GM12864 (cell line): ENCODE data around the gene KMT5B.

Source experiments
- DNase-seq: peaks from one replicate; pipeline ENCODE4 v3.0.0-alpha.2; 2011; ENCODE audit warnings: low read depth
- H3K4me3 ChIP-seq: 2 replicates; pipeline ENCODE4 v1.5.1; 2011; ENCODE audit warnings: mild to moderate bottlenecking, low read depth, low read length, control low read depth
- CTCF ChIP-seq: IDR thresholded peaks from 2 replicates; pipeline ENCODE4 v1.5.1; 2011; ENCODE audit warnings: low read depth, mild to moderate bottlenecking, moderate library complexity, low read length, control low read depth, inconsistent platforms; ENCODE audit errors: missing control alignments

KMT5B gene

GRCh38 chr11:68242616-68243015 is 29.5 kb upstream of the KMT5B start:
- TF ChIP-seq CTCF: no peak
- no peak for DNase-seq
- no peak overlapping the region for H3K4me3 ChIP-seq

GRCh38 chr11:68231621-68232020 is 18.5 kb upstream of the KMT5B start:
- DNase-seq: no peak
- H3K4me3 ChIP-seq: no peak overlapping the region
- no peak for TF ChIP-seq CTCF

- TF ChIP-seq CTCF: no peak
- no peak overlapping the region for H3K4me3 ChIP-seq
- no peak for DNase-seq
Measured at GRCh38 chr11:68229601-68230000, 16.5 kb upstream of the KMT5B start.

DNA sequence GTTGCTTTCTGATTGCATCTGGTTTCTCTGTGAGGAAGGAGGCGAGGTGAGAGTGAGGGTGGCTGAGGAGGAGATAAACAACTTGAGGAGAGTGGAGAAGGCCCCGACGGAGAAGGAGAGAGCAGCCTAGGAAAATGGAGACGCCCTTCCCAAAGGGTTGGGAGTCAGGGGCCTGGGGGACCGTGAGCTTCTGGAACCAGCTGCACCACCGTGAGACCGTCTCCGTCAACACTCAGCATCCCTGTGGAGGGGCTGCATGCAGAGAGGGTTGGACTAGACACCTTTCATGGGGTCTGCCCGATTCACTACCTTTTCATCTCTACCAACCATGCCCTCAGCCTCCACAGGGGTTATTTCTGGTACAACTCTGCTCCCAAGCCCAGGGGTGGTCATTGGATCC is 13.3 kb upstream of the KMT5B start:
- DNase-seq: no peak
- no peak for TF ChIP-seq CTCF

DNA sequence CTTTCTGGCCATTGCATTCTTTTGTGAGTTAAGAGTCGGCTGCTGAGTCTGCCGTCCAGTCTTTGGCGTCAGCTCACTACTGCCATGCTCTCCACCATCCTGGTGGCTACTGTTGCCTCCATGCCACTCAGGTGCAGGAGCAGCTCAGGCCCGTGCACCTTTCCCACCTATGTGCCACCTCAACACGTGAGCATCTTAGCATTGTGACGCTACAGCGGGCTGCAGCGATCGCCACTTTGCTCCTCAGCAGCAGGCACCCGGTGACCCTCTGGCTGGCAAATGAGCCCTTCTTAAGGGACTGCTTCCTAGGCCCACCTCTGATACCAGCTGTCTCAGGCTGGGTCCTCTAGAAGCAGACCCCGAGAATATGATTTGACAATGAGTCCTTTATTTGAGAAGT is 11.5 kb upstream of the KMT5B start:
- DNase-seq: no peak
- H3K4me3 ChIP-seq: no peak overlapping the region
- TF ChIP-seq CTCF: no peak

More for the DNA sequence above, 13.3 kb upstream of the KMT5B start:
- H3K4me3 ChIP-seq: no peak overlapping the region

- H3K4me3 ChIP-seq: no peak overlapping the region
- TF ChIP-seq CTCF: no peak
- no peak for DNase-seq
Measured at GRCh38 chr11:68223275-68223674, 10.2 kb upstream of the KMT5B start.

DNA sequence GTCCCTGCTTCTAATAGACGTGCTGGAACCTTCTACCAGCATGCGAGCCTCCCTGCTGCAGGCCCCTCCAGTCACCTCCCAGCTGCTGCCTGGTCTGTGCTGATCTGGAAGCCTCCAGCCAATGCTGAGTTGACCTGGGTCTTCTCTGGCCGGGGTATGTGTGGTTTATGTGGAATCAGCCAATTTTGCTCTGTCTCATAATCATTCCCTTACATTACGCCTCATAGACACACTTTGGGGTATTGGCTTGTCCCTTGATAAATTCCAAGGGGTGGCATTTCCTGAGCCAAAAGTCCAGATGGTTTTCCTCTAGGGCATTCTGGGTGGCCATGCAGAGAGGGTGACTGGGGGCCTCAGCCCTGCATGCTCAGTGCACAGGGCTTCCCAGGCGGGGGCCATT is 8.3 kb upstream of the KMT5B start:
- no peak overlapping the region for H3K4me3 ChIP-seq
- TF ChIP-seq CTCF: no peak
- DNase-seq: no peak
